GM23338 (cell line): ENCODE data around the gene OR8G1. TPM values are rescaled to one million over a fixed set of nuclear protein-coding genes. Genes with fewer than 3 reads are reported as not detected.

Source experiments
- ATAC-seq: fragments of 200-7000 bp; cut with Tn5 transposase; 3 replicates; pipeline ENCODE4 v1.9.1; 2020
- DNase-seq: peaks from one replicate; pipeline ENCODE4 v3.0.0-alpha.2; 2015; ENCODE audit warnings: low spot score
- H2AFZ ChIP-seq: fragments of 200-600 bp; sonication (generic); 2 replicates; pipeline ENCODE4 v1.8.0; 2016; ENCODE audit warnings: antibody characterized with exemption, mild to moderate bottlenecking, moderate library complexity
- H3F3A ChIP-seq: fragments of 200-600 bp; sonication (generic); replicated peaks from 2 replicates; pipeline ENCODE4 v1.8.0; 2017; ENCODE audit warnings: antibody characterized with exemption, mixed run types, low read depth
- H3K27ac ChIP-seq: fragments of 200-600 bp; sonication (generic); 2 replicates; pipeline ENCODE4 v1.6.1; 2016; ENCODE audit warnings: low read depth
- H3K27me3 ChIP-seq: fragments of 200-600 bp; sonication (generic); 2 replicates; pipeline ENCODE4 v1.8.0; 2016; ENCODE audit warnings: mild to moderate bottlenecking, mixed run types, moderate library complexity; ENCODE audit not compliant: insufficient read depth
- H3K36me3 ChIP-seq: fragments of 200-600 bp; sonication (generic); 2 replicates; pipeline ENCODE4 v1.8.0; 2016; ENCODE audit warnings: mild to moderate bottlenecking; ENCODE audit not compliant: insufficient read depth
- H3K4me1 ChIP-seq: fragments of 200-600 bp; sonication (generic); 2 replicates; pipeline ENCODE4 v1.8.0; 2016; ENCODE audit warnings: mild to moderate bottlenecking, moderate library complexity; ENCODE audit not compliant: insufficient read depth
- H3K4me2 ChIP-seq: fragments of 200-600 bp; sonication (generic); 2 replicates; pipeline ENCODE4 v1.7.1; 2017; ENCODE audit warnings: mixed run types
- H3K4me3 ChIP-seq: fragments of 200-600 bp; sonication (generic); 2 replicates; pipeline ENCODE4 v1.6.1; 2016; ENCODE audit warnings: mixed run types
- H3K79me2 ChIP-seq: fragments of 200-600 bp; sonication (generic); replicated peaks from 2 replicates; pipeline ENCODE4 v1.8.0; 2017; ENCODE audit warnings: mild to moderate bottlenecking; ENCODE audit not compliant: insufficient read depth
- H3K9me2 ChIP-seq: fragments of 200-600 bp; sonication (generic); 2 replicates; pipeline ENCODE4 v1.8.0; 2017; ENCODE audit not compliant: insufficient read depth
- H4K20me1 ChIP-seq: fragments of 200-600 bp; sonication (generic); replicated peaks from 2 replicates; pipeline ENCODE4 v1.8.0; 2017; ENCODE audit warnings: mild to moderate bottlenecking; ENCODE audit not compliant: insufficient read depth
- H3K27ac Mint-ChIP-seq: 2 replicates; pipeline ENCODE4 v1.8.0; 2020; ENCODE audit warnings: inconsistent platforms, mild to moderate bottlenecking, moderate library complexity, mixed read lengths
- H3K27me3 Mint-ChIP-seq: 3 replicates; pipeline ENCODE4 v1.8.0; 2022; ENCODE audit warnings: low read depth, mild to moderate bottlenecking, moderate library complexity, mixed read lengths, inconsistent platforms; ENCODE audit not compliant: insufficient read depth, poor library complexity
- H3K36me3 Mint-ChIP-seq: 3 replicates; pipeline ENCODE4 v1.8.0; 2021; ENCODE audit warnings: low read depth, mild to moderate bottlenecking, inconsistent platforms, moderate library complexity, mixed read lengths
- H3K4me1 Mint-ChIP-seq: 3 replicates; pipeline ENCODE4 v1.8.0; 2020; ENCODE audit warnings: mild to moderate bottlenecking, inconsistent platforms, mixed read lengths
- H3K4me3 Mint-ChIP-seq: 3 replicates; pipeline ENCODE4 v1.8.0; 2021; ENCODE audit warnings: moderate library complexity, mild to moderate bottlenecking, inconsistent platforms, mixed read lengths
- H3K9me3 Mint-ChIP-seq: 3 replicates; pipeline ENCODE4 v1.8.0; 2020; ENCODE audit warnings: moderate library complexity, mild to moderate bottlenecking, inconsistent platforms, mixed read lengths
- CREB1 ChIP-seq: fragments of 250-450 bp; sonication (Bioruptor Pico); IDR thresholded peaks from 2 replicates; pipeline ENCODE4 v1.5.0; 2020; ENCODE audit warnings: low read depth, mild to moderate bottlenecking, moderate library complexity
- CTCF ChIP-seq, 2 experiments: fragments of 200-600 bp in 1 of 2; sonication (generic) in 1 of 2; conservative IDR thresholded peaks; 2 replicates each; pipeline versions ENCODE4 v1.5.1 to v1.6.1; 2016 to 2017; ENCODE audit warnings: antibody characterized with exemption in 2 of 2, low read depth in 2 of 2, mild to moderate bottlenecking in 2 of 2, moderate library complexity in 1 of 2
- ETS1 ChIP-seq: IDR thresholded peaks from 2 replicates; pipeline ENCODE4 v1.6.1; 2016; ENCODE audit warnings: antibody characterized with exemption
- EZH2 ChIP-seq: fragments of 200-600 bp; sonication (generic); IDR thresholded peaks from one replicate; pipeline ENCODE4 v1.8.0; 2017; ENCODE audit warnings: antibody characterized with exemption, mild to moderate bottlenecking, low read depth; ENCODE audit not compliant: unreplicated experiment
- EZH2phosphoT487 ChIP-seq: fragments of 200-600 bp; sonication (generic); IDR thresholded peaks from one replicate; pipeline ENCODE4 v1.8.1; 2018; ENCODE audit warnings: antibody characterized with exemption; ENCODE audit not compliant: unreplicated experiment
- JUNB ChIP-seq: IDR thresholded peaks from one replicate; pipeline ENCODE4 v1.6.1; 2016; ENCODE audit warnings: antibody characterized with exemption; ENCODE audit not compliant: unreplicated experiment
- POLR2AphosphoS5 ChIP-seq: IDR thresholded peaks from 2 replicates; pipeline ENCODE4 v1.6.1; 2016; ENCODE audit warnings: antibody characterized with exemption, low read depth
- REST ChIP-seq: IDR thresholded peaks from one replicate; pipeline ENCODE4 v1.6.1; 2018; ENCODE audit warnings: antibody characterized with exemption; ENCODE audit not compliant: unreplicated experiment
- STAT1 ChIP-seq: IDR thresholded peaks from one replicate; pipeline ENCODE4 v1.6.1; 2016; ENCODE audit warnings: antibody characterized with exemption; ENCODE audit not compliant: unreplicated experiment
- ZNF114 ChIP-seq: fragments of 250-450 bp; sonication (Bioruptor Pico); IDR thresholded peaks from 2 replicates; pipeline ENCODE4 v1.5.0; 2020; ENCODE audit warnings: mild to moderate bottlenecking, moderate library complexity
- ZNF462 ChIP-seq: fragments of 250-450 bp; sonication (Bioruptor Pico); IDR thresholded peaks from 2 replicates; pipeline ENCODE4 v1.5.0; 2020; ENCODE audit warnings: mild to moderate bottlenecking, moderate library complexity
- long read RNA-seq: library from polyadenylated mRNA; unstranded; transcript quantifications from one replicate; pipeline ENCODE4 v2.0.0, GENCODE V29; 2020; ENCODE audit not compliant: unreplicated experiment
- polyA plus RNA-seq: library from polyadenylated mRNA; unstranded; fragments of >200 nt; fragmentation: Nextera tagmentation; extraction: Ambion mirVana; gene quantifications from 2 replicates; pipeline ENCODE4 v1.2.1, GENCODE V29; 2016
- total RNA-seq: library from RNA; depleted of rRNA; stranded (reverse); fragments of >200 nt; shearing (Covaris generic); gene quantifications from 2 replicates; pipeline ENCODE4 v1.2.3, GENCODE V29; 2014; rRNA removed

The OR8G1 gene
- total RNA-seq: not detected in 2 replicates
- polyA plus RNA-seq: not detected in 2 replicates
- long read RNA-seq: 0 reads

- H3K4me2 ChIP-seq: no peak within 1 kb of the TSS
- no peak within 1 kb of the TSS for H3K4me3 Mint-ChIP-seq
- H3K36me3 Mint-ChIP-seq: no peaks in the 10 kb centered on the region
- H3K4me1 ChIP-seq: no peaks in the 10 kb centered on the region
- H3K36me3 ChIP-seq: no peaks in the 10 kb centered on the region
- no peaks in the 10 kb centered on the region for H3K79me2 ChIP-seq
- TF ChIP-seq ZNF114 (CRISPR knock-in tag): no peak
- TF ChIP-seq ETS1: no peak
- no peak for TF ChIP-seq CTCF (conservative IDR thresholded peaks at IDR 0.05; ENCODE audit: low read depth in 2 of 2)
- no peak for TF ChIP-seq ZNF462
- TF ChIP-seq REST: no peak
- no peak for TF ChIP-seq POLR2AphosphoS5
- TF ChIP-seq STAT1: no peak
- no peak for TF ChIP-seq EZH2phosphoT487
- no peak for TF ChIP-seq JUNB
- TF ChIP-seq CREB1 (CRISPR knock-in tag): no peak
- no peak for TF ChIP-seq EZH2
- no peak within 1 kb of the TSS for H3K4me3 ChIP-seq
- no peaks in the 10 kb centered on the region for H3K27me3 ChIP-seq
- no peaks in the 10 kb centered on the region for H4K20me1 ChIP-seq
- no peaks in the 10 kb centered on the region for H3F3A ChIP-seq
- ATAC-seq (no peak), DNase-seq (no peak)
- no peaks in the 10 kb centered on the region for H3K9me3 Mint-ChIP-seq
- no peak within 1 kb of the TSS for H3K27ac ChIP-seq
- no peaks in the 10 kb centered on the region for H3K9me2 ChIP-seq
- H3K27me3 Mint-ChIP-seq: no peaks in the 10 kb centered on the region
- H3K27ac Mint-ChIP-seq: no peak within 1 kb of the TSS; the same call in 1 of the 2 replicates
- no peak within 1 kb of the TSS for H2AFZ ChIP-seq
- no peaks in the 10 kb centered on the region for H3K4me1 Mint-ChIP-seq
Measured at GRCh38 chr11:124240621-124241397, at the start of gene OR8G1. TSS of gene OR8G1 (plus strand) at chr11:124241095. CDS start at chr11:124249676, 8,581 bp downstream.
